IPS DF 4.7 (cell line): ENCODE results near the gene ATP1A3.
"Not testable (repeated sequence)": the region's sequence is repeated elsewhere in the genome, so short reads cannot be mapped to it uniquely, and the experiment has no call there.

Experiments used
- DNase-seq: peaks from one replicate; pipeline ENCODE4 v3.0.0-alpha.2; 2013; ENCODE audit warnings: low spot score; ENCODE audit errors: extremely low read depth

Gene ATP1A3

DNA sequence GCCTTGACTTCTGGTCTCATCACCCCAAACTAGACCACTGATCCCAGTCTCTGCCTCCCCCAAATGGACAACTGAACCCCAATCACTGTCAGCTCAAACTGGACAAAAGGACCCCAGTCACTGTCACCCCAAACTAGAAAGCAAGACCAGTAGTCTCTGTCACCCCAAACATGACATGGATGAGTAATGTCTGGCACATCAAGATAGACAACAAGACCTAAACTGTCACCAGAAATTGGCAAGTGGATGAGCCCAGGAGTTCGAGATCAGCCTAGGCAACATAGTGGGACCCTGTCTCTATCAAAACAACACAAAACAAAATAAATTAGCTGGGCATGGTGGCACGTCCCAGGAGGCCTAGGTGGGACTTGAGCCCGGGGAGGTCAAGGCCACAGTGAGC, 46.9 kb downstream of the ATP1A3 start:
- DNase-seq = no peak

DNA sequence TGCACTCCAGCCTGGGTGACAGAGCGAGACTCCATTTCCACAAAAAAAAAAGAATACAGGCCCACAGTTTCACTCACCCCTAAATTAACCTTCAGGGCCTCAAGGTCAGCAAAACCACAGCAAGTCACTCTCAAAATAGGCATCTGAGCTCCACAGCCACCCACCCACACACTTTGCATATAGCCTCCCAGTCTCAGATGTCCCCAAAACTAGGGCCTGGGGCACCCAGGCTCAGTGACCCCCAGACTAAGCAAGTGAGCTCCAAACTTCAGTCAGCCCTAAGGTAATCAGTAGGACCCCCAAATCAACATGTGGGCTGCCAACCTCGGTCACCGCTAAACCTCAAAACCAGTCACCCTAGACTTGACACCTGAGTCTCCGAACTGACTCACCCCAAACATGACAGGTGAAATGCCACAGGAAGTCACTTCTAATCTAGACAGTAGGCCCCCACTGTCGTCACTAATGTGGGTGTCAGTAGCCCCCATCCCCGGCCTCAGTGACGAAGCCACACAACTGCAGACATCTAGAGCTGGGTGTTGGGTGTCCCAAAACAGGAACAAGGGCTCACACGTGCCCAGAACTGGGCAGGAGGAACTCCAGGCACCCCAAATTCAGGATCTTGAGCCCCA, 48.8 kb downstream of the ATP1A3 start:
- no peak for DNase-seq

DNA sequence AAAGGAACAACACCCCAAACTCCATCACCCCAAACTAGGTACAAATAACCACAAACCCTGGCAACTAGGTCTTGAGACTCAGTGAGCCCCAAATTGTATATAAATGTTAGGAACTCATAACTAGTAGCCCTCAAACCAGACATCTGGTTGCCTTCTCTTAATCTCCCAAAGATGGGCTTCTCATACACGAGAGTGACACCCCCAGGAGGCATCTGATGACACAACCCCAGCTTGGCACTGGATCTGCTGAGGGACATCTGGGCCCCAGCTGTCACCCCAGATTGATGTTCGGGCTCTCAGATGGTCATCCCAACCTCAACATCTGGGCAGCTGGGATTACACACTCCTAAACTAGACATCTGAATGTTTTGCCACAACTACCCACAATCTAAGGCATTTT, 49.7 kb downstream of the ATP1A3 start:
- no peak for DNase-seq

DNA sequence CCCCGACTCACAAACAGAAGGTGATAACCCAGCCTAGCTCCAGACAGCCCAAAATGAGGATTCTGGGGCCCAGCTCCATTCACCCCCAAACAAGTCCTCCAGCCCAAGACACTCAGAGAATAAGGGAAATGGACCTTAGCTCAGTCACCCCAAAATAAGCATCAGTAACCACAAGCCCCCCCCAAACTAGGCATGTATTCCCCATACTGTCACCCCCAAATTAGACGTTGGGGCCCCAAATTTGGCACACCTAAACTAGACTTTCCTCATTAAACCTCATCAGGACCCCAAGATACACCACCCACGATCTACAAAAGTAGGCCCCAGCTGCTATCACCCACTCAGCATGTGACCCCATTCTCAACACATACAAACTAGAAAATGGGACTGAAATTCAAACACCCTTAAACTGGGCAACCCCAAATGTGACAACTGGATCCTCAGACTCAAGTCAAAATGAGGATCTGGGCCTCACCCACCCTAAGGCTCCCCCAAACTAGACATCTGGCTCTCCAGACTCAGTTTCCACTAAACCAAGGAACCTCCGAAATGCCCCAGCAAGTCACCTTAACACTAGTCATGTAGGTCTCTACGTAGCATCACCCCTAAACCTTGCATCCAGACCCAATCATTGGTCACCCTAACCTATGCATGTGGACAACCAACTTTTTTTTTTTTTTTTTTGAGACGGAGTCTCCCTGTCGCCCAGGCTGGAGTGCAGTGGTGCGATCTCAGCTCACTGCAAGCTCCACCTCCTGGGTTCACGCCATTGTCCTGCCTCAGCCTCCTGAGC, 52.4 kb downstream of the ATP1A3 start:
- no peak for DNase-seq

DNA sequence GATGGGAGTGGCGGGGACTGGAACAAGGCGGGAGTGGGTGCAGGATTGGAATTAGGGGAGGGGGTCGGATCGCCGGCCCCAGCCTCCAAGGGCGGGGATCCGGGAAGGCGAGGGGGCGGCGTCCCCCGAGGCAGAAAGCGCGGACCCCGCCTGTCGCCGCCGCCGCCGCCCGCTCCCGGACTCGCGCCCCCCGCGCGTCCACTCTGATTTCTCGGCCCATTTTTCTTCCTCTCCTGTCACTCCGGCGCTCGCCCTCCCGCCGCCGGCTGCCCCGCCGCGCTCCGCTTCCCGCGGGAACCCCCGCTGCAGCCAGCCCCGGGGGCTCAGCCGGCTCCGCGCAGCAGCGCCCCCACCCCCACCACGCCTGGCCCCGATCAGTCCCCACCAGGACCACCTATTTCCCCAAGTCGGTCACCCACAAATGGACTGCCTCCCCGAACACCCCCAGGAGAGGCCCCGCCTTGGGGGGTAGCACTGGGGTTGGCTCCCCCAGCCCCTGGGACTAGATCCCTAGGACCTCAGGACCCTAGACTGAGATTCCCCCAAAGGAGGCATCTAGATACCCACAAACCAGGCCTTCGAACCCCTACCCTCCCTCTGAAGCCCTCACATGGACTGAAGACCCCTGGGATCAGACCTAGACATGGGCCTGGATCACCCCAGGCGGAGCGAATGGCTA, 53.2 kb downstream of the ATP1A3 start:
- no peak for DNase-seq

DNA sequence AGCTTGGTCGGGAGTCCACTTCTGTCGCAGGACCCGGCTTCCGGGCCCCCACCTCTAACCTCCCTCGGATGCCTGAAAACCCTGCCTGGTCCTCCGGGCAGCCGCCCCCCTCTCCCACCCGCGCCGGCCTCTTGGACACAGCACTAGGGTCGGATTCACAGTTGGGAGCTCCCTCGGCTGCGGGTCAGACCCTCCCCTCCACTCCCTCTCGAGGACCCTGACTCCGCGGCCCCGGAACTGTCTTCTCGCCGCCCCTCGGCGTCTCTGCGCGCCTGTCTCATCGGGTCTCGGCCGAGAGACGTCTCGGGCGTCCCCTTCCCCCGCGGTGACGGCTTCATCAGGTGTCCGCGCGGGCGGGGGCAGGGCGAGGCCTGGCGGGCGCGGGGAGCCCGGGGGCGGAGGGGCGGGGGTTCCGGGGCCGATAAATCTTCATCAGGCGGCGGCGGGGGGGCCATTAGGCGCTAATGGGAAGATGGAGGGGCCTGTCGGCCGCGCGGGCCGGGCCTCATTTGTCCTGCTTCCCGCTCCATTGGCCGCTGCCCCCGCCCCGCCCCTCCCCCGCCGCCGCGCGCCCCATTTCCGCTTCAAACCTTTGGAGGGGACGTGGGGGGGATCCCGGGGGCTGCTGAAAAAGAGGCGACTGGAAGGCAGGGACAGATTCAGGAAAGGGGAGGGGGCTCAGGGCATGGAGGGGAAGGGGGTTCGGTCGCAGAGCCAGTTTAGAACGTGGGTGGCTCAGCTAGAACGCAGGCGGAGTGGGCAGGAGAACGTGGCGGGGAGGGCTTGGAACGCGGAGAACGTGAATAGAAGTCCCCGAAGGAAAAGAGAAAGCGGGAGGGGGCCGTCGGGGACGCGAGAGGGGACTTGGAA, 53.9 kb downstream of the ATP1A3 start:
- no peak for DNase-seq

DNA sequence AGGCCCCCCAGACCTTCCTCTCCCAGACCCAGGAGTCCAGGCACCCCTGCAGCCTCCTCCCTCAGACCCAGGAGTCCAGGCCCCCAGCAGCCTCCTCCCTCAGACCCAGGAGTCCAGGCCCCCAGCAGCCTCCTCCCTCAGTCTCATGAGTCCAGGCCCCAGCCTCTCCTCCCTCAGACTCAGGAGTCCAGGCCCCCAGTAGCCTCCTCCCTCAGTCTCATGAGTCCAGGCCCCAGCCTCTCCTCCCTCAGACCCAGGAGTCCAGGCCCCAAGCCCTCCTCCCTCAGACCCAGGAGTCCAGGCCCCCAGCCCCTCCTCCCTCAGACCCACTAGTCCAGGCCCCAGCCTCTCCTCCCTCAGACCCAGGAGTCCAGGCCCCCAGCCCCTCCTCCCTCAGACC, 54.8 kb downstream of the ATP1A3 start:
- DNase-seq = not testable (repeated sequence)

DNA sequence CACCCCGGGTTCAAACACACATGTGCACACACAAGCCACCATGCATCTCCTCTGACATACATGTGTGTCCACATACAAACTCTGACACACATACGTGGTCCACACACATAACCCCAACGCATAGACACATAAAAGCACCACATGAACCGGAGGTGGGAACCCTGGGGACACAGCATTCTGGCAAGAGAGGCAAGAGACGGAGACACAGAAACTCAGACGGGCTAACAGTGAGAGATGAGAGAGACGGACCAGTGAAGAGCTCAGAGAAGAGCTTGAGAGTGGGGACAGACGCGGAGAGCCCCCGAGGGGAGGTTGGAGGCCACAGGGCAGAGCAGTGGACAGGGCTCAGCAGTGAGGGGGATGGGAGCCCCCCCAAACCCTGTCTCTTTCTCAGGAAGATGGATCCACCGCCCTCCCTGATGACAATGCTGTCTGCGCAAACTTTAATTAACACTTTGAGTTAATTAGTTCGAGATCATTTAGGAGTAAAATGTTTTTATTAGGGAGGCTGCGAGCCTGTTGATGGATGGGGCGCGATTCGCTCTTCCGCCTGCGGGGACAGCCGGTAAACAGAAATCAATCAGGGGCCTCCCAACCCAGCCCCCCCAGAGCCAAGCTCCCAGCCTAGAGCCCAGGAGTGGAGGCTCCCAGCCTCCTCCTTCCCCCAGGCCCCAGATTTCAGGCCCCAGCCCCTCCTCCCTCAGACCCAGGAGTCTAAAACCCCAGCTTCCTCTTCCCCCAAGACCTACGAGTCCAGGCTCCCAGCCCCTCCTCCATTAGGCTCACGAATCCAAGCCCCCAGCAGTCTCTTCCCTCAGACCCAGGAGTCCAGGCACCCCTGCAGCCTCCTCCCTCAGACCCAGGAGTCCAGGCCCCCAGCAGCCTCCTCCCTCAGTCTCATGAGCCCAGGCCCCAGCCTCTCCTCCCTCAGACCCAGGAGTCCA, 56.2 kb downstream of the ATP1A3 start:
- no peak for DNase-seq

DNA sequence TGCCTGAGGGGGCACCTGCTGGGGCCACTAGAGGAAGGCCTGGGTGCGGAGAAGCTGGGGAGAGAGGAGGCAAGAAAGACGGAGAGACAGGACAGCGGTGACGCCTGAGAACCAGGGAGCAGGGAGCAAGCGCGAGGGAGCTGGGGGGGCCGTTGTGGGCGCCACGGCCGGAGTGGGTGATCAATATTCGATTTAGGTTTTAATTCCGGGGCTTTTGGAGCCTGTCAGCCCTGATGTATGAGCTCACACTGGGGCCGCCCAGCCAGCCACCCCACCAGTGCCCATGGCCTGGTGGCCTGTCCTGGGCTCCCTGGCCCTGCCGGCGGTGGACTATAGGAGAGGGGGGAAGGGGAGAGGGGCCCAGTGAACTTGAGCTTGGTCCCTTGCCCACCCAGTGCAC, 57.1 kb downstream of the ATP1A3 start:
- no peak for DNase-seq

DNA sequence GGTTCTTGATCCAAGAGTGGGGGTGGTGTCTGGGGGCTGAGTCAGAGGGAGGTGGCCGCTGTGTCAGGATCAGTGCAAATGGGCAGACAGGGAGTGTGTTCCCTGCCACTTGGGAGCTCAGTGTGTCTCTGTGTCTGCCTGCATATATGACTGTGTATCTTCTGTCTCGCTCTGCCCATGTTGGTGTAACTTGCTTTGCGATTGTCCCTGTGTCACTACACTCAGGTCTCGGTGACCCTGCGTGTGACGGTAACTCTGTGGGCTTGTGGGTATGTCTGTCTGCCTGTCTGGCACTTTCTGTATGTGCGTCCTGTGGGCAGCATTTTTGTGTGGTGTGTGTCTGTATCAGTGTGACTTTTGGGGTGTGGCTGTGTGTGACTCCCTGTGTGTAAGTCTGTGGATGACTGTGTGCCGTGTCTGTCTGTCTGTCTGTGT, 57.6 kb downstream of the ATP1A3 start:
- DNase-seq = no peak

DNA sequence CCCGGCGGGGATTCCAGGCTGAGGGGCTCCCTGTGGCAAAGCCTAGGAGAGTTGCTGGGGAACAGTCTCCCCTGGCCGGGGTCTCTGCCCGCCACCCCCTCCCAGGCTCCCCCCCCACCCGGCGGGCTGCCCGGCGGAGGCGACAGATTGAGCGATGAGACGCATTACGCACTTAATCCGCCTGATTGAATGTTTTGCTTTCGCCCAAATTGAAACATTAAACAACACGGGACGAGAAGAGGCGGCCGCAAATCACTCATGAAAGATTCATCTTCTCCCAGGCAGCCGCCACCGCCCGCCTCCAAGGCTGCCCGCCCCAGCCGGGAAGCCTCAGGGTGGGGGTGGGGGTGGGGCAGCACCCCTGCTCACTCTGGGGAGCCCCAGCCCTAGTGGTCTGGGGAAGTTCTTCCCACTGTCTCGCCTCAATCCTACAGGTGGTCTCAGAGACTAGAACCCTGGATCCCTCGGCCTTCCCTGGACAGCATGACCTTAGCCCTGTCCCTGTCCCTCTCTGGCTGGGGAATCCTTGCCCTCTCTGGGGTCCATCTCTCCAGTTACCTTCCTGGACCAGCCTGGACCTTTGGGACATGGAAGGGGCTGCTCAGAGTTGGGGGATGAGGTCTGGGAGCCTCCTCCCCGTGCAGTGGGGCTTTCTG, 58.1 kb downstream of the ATP1A3 start:
- DNase-seq = no peak

DNA sequence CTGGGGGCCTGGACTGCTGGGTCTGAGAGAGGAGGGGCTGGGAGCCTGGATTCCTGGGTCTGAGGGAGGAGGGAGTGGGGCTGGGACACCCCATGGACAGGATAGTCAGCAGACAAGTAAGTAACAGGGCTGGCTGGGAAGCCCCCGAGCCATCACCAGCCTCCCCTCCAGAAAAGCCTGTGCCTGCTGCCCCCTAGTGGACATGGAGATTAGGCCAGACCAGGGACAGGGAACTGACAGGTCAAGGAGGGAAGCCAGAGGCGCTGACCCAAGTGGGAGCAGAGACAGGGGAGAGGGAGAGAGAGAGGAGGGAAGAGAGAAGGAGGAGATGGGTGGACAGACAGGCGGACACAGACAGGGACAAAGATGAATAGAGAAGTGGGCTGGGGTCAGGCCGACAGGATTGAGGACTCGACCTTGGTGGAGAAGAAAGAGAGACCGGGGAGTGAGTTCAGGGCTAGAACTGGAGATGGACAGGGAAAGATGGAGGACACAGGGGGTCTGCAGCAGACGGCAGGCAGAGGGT, 59.1 kb downstream of the ATP1A3 start:
- DNase-seq = no peak

DNA sequence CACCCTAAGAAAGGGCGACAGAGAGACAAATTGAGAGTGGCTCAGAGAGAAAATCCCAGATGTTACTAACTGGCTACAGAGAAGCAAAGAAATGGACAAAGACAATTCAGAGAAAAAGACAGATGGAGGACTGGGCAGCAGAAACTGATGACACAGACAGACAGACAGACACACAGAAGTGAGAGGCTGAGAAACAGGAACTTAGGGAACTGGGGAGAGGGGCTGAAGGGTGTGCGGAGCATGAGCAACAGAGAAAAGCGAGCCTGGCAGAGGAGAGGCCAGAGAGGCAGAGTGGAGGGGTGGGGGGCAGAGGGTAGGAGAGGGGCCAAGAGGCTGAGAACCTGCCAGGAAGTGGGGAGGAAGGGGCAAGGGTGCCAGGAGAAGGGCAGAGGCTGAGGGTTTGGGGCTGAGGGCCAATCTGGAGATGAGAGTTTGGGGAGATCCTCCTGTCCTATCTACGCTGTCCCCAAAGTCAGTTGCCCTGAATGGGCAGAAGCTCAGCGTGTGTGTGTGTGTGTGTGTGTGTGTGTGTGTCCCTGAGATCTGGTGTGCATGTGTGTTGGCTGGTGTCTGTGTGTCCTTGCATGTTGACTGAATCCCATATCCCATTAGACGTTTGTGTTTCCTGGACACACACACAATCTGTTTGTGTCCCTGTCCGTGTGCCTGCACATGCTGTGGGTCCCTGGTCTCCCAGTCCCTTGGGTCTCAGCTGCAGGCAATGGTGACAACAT, 60.2 kb downstream of the ATP1A3 start:
- DNase-seq = no peak

DNA sequence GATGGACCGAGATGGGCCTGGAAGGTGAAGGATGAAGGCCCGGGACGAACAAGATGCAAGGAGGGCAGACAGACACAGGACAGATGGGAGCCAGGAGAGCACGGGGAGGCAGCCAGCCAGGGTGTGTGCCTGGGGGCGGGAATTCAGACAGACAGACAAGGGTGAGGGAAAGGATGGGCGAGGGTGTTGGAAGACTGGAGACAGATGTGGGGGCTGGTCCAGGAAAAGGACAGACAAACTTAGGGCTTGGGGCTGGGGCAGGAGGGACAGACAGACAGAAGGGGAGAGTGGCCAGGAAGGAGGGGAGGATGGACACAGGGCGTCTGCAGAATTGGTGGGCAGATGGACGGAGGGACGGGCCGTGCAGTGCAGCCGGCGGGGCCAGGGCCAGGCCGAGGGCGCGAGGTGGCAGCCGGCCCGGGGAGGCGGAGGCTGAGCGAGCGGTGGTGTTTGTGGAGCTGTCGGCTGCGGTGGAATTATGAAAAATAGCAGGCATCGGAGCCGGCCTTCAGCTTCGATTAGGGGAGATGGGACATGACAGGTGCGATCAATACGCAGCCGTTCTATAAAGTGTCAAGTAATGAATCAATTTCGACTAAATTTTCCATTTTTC, 61.2 kb downstream of the ATP1A3 start:
- DNase-seq = no peak

DNA sequence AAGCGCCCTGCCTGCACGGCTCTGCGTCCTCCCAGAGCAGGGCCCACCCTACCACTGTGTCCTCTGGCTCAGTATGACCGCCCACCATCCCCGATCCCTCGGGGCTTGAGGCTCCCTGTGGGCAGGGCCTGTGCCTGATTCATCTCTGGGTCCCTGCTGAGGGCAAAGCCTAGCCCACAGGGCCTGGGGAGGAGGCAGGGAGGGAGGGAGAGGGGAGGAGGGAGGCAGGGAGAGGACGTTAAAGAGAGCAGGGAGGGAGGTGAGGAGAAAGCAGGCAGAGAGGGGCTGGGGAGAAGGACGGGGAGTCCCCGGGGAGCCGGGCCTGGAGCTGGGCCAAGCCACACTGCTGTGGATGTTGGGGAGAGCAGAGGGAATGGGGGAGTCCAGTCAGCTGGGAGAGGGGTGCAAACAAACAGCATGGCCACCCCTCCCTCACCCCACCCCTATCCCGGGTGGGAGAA, 61.7 kb downstream of the ATP1A3 start:
- no peak for DNase-seq

DNA sequence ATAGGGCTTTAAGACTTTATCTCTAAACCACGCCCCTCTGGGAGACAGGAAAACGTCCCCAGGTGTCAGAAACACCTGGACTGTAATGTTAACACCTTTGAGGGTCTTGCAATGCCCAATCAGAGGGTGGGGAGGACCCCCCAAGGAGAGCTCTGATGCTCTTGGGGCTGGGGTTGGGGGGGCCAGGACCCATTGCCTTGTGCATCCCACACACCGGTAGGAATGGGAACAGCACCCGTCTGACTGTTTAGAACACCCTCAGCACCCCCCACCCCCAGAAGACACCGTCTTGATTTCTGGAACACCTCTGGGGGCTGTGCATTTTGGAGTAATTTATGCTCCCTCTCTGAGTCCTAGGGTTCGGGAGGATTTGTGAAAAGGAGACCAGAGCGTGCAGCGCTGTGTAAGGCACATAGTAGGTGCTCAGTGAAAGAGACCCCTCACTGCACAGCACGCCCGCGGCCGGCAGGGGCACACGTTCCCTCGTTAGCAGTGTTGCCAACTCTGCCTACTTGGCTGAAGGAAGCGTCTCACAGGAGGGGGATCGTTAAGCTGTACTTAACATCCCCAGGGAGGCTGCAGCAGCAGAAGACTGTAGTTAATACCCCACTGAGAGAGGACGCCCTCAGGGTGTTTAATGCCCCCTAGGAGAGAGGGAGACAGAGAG, 63.0 kb downstream of the ATP1A3 start:
- no peak for DNase-seq

DNA sequence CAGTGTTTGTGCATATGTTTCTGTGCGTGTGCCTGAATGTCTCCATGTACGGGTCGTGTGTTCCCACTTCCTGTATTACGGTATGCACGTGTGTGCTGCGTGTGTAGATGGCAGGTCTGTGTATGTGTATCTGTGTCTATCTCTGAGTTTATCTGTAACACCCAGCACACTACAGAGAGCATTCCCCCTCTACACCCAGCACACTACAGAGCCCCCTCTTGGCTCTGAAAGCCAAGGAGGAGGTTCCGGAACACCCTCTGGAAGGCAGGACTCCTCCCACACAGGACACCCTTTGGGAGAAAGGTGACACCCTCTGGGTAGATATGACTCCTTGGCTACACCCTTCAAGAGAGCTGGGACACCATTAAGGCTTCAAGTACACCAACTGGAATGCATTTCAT, 63.7 kb downstream of the ATP1A3 start:
- DNase-seq = no peak

DNA sequence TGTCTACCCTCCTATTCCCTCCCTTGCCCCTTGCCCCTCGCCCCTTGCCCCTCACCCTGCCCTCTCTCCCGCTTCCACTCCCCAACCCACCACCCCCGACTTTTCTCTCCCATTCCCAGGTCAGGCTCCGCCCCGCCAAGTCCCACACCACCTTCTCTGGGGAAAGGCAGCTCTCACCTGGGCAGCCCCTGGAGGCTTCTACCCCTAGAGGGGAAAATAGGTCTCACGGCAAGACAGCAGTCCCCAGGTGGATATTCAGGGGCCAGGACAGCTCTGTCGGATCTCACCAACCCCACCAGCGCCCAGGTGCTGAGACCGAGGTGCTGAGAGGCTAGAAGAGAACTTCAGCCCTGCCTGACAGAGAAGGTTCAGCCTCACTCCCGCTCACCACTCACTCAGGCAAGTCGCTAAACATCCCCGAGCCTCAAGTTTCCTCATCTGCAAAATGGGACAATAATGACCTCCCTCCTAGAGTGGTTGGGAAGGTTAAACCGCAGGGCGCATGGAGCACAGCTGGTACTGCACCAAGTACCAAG, 64.4 kb downstream of the ATP1A3 start:
- no peak for DNase-seq
